ENCODE measurements around the gene GRIN3A.

DNA sequence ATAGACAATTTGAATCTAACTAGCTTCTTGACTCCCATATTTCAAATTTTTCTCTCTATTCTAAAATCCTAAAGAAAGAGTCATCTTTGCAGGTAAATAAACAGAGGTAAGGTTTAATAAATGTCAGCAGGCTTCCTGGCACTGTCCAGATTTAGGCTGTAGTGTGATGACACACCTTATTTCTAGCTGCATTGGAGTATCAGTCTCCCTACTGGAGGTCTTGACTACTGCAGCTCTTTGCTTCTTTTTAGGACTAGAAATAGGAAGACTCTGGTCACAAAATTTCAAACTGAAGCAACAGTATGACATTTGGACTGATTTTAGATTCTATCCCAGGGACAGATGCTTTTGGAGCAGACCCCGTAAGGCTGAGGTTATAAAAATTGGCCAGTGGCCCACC, 103.0 kb downstream of the GRIN3A start:
- TF ChIP-seq, protein P1, sequence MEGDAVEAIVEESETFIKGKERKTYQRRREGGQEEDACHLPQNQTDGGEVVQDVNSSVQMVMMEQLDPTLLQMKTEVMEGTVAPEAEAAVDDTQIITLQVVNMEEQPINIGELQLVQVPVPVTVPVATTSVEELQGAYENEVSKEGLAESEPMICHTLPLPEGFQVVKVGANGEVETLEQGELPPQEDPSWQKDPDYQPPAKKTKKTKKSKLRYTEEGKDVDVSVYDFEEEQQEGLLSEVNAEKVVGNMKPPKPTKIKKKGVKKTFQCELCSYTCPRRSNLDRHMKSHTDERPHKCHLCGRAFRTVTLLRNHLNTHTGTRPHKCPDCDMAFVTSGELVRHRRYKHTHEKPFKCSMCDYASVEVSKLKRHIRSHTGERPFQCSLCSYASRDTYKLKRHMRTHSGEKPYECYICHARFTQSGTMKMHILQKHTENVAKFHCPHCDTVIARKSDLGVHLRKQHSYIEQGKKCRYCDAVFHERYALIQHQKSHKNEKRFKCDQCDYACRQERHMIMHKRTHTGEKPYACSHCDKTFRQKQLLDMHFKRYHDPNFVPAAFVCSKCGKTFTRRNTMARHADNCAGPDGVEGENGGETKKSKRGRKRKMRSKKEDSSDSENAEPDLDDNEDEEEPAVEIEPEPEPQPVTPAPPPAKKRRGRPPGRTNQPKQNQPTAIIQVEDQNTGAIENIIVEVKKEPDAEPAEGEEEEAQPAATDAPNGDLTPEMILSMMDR (IDR thresholded peaks at IDR 0.05) = no peak
- TF ChIP-seq POLR2A (IDR thresholded peaks at IDR 0.05) = no peak
